Raji (cell line): ENCODE data around the gene LMF1.

ENCODE experiments used
- POLR2A ChIP-seq: IDR thresholded peaks from 2 replicates; pipeline ENCODE4 v1.6.1; 2011; ENCODE audit warnings: low read depth, low read length, control low read depth; ENCODE audit not compliant: insufficient read depth

Gene LMF1

DNA sequence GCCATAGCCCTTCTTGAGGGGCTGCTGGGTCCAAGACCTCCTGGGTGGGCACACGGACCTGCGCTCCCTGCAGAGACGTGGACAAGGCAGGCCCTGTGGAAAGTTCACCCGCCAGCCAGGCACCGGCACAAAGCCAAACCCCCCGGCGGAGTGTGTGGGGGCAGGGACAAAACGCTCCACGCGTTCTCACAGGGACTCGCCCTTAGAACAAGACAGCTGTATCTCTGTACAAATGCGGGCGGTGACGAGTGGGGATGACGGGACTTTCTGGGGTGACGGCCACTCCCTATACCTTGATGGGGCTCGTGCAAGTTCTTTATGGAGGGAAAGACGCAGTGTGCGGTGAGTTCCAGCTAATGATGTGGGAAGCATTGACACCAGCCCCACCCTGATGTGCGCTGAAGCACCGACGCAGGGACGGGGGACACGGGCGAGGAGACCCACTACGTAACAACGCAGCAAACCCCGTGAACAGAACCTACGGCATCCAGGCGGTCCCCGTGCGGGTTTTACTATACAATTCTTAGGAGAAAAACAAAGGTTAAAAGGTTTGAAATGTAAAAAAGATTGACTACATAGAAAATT is 49.4 kb downstream of the LMF1 start:
- TF ChIP-seq POLR2A = no peak

DNA sequence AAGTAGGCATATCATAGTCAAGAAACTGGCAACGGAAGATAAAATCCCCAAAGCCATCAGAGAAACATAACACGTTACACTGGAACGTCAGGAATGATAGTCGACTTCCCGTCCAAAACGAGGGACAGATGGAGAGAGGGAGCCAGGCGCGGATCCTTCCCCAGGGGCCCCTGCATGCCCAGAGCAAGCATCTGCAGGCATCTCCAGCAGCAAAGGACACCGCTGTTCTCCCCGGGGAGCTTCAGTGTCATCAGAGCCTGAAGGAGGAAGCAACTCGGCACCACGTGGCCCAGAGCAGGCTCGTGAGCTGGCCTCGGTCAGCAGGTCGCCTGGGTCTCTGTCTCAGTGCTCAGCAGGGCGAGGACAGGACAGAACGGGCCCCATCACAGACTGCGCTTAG is 50.1 kb downstream of the LMF1 start:
- TF ChIP-seq POLR2A = no peak

- TF ChIP-seq POLR2A = no peak
These were observed 50.6 kb downstream of the LMF1 start for GRCh38 chr16:920051-920681.

DNA sequence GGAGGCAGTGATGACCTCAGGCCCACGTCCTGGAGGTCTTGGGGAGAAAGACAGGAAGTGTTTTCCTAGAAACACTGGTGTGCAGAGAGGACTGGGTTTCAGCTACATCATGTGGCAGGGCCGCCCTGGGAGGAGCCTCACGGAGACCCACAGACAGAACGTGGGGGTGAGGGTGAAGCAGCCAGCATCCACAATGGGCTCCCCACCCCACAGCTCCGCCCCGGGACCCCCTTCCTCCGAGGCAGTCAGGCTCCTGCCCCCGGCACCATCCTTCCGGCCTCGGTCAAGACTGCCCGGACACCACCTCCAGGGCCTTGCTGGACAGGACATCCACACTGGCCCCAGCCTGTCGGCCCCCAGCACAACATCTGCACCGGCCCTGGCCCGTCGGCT is 51.1 kb downstream of the LMF1 start:
- no peak for TF ChIP-seq POLR2A

- TF ChIP-seq POLR2A = no peak
These were observed 51.8 kb downstream of the LMF1 start for GRCh38 chr16:918741-919657.

- no peak for TF ChIP-seq POLR2A
These were observed 52.7 kb downstream of the LMF1 start for GRCh38 chr16:918068-918467.

DNA sequence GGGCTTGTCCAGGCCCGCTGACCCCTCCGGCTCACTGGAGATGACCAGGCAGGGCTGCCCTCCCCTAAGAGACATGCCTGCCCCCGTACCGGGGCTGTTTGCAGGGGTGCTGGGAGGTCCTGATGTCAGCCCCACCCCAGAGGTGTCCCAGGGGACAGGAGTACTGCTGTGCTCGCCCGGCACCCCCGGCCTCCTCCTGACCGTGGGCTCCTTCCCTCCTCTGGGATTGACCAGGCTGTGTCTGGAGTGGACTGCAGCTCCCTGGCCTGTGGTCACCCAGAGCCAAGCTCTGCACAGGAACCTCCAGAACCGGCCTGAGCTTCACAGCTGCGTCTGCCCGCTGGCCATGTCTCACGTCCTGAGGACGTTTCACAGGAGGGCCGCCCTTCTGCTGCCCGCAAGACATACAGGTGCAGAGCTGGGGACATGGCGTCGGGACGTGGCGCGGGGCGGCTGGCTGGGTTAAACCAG is 53.2 kb downstream of the LMF1 start:
- TF ChIP-seq POLR2A = no peak

DNA sequence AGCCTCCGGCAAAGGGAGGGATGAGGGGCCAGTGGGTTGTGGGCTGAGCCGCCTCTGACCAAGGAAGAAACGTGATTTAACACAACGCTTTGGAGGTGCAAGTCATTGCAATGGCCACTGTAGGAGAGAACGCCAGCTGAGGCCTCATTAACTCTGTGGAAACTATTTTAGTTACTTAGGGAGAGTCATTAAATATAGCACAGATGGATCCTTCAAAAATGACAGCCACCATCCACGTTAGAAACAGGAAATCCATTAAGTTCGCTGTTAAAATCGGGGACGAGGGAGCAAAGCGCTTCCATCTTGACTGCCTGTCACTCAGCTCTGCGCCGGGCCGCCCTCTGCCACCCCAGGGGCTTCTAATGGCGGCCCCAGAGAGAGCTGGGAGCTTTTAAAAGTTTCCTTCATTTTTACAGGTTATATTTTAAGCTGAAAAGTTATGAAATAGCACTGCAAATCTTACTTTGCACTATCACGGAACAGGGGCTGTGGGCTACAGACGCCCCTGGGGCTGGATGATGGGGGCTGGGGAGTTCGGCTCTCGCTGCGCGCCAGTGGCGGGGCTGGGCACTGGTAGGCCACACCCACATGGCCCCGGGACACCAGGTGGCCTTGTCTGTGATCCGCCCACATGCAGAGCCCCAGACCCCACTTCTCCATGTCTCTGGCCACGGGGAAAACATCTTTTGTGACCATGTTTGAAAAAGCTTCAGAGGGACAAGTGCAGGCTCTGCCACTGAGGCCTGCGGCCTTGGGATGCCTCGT is 54.6 kb downstream of the LMF1 start:
- no peak for TF ChIP-seq POLR2A

- no peak for TF ChIP-seq POLR2A
These were observed 55.2 kb downstream of the LMF1 start for GRCh38 chr16:915546-915945.

DNA sequence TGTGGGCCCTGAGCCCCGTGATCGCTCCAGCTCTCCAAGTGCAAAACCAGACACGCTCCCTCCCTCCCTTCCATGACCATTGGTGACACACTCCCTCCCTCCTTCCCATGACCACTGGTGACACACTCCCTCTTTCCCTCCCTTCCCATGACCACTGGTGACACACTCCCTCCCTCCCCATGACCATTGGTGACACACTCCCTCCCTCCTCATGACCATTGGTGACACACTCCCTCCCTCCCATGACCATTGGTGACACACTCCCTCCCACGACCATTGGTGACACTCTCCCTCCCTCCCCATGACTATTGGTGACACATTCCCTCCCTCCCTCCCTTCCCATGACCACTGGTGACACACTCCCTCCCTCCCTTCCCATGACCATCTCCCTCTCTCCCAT is 56.3 kb downstream of the LMF1 start:
- TF ChIP-seq POLR2A = no peak

DNA sequence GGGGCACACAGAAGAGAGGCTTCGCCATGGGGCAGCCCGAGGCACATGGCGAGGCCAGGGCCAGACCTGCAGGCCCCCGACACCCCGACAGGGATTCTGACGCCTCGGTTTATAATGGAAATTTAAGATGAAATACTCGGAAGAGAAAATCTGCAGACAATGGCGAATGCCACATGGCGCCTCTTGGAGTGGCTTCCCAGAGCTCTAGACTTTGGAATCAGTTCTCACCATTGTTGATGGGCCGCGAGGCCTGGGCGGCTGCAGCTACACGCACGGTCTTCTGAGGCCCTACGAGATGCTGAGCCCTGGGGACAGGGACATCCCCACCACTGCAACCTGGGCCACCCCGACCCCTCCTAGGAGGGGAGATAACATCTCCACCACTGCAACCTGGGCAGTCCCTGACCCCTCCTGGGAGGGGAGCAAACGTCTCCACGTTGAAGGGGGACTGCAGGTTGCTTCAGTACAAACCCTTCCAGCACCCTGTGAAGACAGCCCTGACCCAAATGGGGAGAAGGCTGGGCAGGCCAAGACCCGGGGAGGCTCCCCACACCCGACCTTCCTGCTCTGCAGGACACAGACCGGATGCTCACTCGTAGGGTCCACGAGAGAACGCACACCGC is 56.9 kb downstream of the LMF1 start:
- TF ChIP-seq POLR2A = no peak

- TF ChIP-seq POLR2A = no peak
These were observed 57.8 kb downstream of the LMF1 start for GRCh38 chr16:912684-913613.

GRCh38 chr16:912322-912683 is 58.5 kb downstream of the LMF1 start:
- TF ChIP-seq POLR2A = no peak
